Upper lobe of left lung (tissue), 6 donors: ENCODE measurements around the gene FCHO1. TPM values are rescaled to one million over a fixed set of nuclear protein-coding genes. Genes with fewer than 3 reads are reported as not detected.

Source experiments
- ATAC-seq, 2 donors: fragments of 200-7000 bp; cut with Tn5 transposase; one replicate each; pipeline ENCODE4 v1.9.1; 2022; ENCODE audit warnings: mild to moderate bottlenecking in 2 of 2, moderate library complexity in 2 of 2; ENCODE audit not compliant: low FRiP score in 2 of 2
- DNase-seq, 2 donors: peaks; one replicate each; pipeline ENCODE4 v3.0.0-alpha.2; 2019 to 2020
- H3K27ac ChIP-seq, 4 donors: fragments of 200-600 bp; sonication (generic); one replicate each; pipeline ENCODE4 v1.5.1; 2016 to 2019
- H3K27me3 ChIP-seq, 4 donors: fragments of 200-600 bp; sonication (generic); one replicate each; pipeline ENCODE4 v1.5.1; 2017 to 2019
- H3K36me3 ChIP-seq, 4 donors: fragments of 200-600 bp; sonication (generic); one replicate each; pipeline ENCODE4 v1.5.1; 2016 to 2019
- H3K4me1 ChIP-seq, 4 donors: fragments of 200-600 bp; sonication (generic); one replicate each; pipeline ENCODE4 v1.5.1; 2018 to 2019
- H3K4me3 ChIP-seq, 4 donors: fragments of 200-600 bp; sonication (generic); one replicate each; pipeline ENCODE4 v1.5.1; 2017 to 2019; ENCODE audit warnings: mild to moderate bottlenecking in 2 of 4, moderate library complexity in 1 of 4
- H3K9me3 ChIP-seq, 4 donors: fragments of 200-600 bp; sonication (generic); one replicate each; pipeline ENCODE4 v1.5.1; 2018 to 2019
- EP300 ChIP-seq, 4 donors: sonication (generic); formaldehyde crosslinking; IDR thresholded peaks; one replicate each; pipeline ENCODE4 v1.5.1; 2017; ENCODE audit warnings: antibody characterized with exemption in 4 of 4, control low read depth in 2 of 4
- POLR2A ChIP-seq, 4 donors: fragments of 450-650 bp; IDR thresholded peaks; one replicate each; pipeline ENCODE4 v1.5.1; 2016 to 2017; ENCODE audit warnings: antibody characterized with exemption in 4 of 4, mild to moderate bottlenecking in 2 of 4
- POLR2AphosphoS5 ChIP-seq, 2 donors: sonication (generic); formaldehyde crosslinking; IDR thresholded peaks; one replicate each; pipeline ENCODE4 v1.5.1; 2017; ENCODE audit warnings: antibody characterized with exemption in 2 of 2
- WGBS, 2 donors: methylation state at CpG; one replicate each; pipeline ENCODE4 v1.1.5; 2017 to 2018; 5-methylcytosine and 5-hydroxymethylcytosine counted together
- total RNA-seq, 6 donors: library from RNA; depleted of rRNA in 4 of 6; stranded (reverse); fragments of >200 nt in 4 of 6; gene quantifications; one replicate each; pipeline versions ENCODE4 v1.1.0 to v1.2.1, GENCODE V29; 2016 to 2021
- TF ChIP-seq, protein P1 (sequence below), 6 experiments: fragments of 450-650 bp in 4 of 6; fragments of 200-600 bp in 2 of 6; sonication (generic) in 2 of 6; IDR thresholded peaks; one replicate each; pipeline ENCODE4 v1.5.1; 2016 to 2019; ENCODE audit warnings: antibody characterized with exemption in 6 of 6
- donor health status: DM: no; HTN: no; CAD: no; lungs with moderate emphysema.
- donor health status: DM: no; HTN: yes; CAD: no; lungs with severe emphysema.

Gene FCHO1
- total RNA-seq, 6 donors from 2014 or later: 1.9 to 19.9 (median 8.7) TPM

GRCh38 chr19:17749912-17750317 is 1.4 kb upstream of the FCHO1 start:
- no peaks in the 10 kb centered on the region for H3K27me3 ChIP-seq
- no peaks in the 10 kb centered on the region for H3K36me3 ChIP-seq
- no peaks in the 10 kb centered on the region for H3K9me3 ChIP-seq
- H3K27ac ChIP-seq: peak overlapping the region in 1 of 4 donors; percentile 73
- DNase-seq (no peak), ATAC-seq (no peak)
- WGBS, 2 donors: 48% methylated on average over 8 of the region's 8 CpGs; no CpG with 5 or more reads in 1 of the 2 donors
- TF ChIP-seq POLR2AphosphoS5 (IDR thresholded peaks at IDR 0.05): no peak
- TF ChIP-seq EP300 (IDR thresholded peaks at IDR 0.05): no peak
- TF ChIP-seq, protein P1, sequence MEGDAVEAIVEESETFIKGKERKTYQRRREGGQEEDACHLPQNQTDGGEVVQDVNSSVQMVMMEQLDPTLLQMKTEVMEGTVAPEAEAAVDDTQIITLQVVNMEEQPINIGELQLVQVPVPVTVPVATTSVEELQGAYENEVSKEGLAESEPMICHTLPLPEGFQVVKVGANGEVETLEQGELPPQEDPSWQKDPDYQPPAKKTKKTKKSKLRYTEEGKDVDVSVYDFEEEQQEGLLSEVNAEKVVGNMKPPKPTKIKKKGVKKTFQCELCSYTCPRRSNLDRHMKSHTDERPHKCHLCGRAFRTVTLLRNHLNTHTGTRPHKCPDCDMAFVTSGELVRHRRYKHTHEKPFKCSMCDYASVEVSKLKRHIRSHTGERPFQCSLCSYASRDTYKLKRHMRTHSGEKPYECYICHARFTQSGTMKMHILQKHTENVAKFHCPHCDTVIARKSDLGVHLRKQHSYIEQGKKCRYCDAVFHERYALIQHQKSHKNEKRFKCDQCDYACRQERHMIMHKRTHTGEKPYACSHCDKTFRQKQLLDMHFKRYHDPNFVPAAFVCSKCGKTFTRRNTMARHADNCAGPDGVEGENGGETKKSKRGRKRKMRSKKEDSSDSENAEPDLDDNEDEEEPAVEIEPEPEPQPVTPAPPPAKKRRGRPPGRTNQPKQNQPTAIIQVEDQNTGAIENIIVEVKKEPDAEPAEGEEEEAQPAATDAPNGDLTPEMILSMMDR (IDR thresholded peaks at IDR 0.05): no peak
- H3K4me1 ChIP-seq: peaks cover 12 to 18% (median 15%) of the 10 kb centered on the region in 4 donors
- H3K4me3 ChIP-seq: no peak overlapping the region

DNA sequence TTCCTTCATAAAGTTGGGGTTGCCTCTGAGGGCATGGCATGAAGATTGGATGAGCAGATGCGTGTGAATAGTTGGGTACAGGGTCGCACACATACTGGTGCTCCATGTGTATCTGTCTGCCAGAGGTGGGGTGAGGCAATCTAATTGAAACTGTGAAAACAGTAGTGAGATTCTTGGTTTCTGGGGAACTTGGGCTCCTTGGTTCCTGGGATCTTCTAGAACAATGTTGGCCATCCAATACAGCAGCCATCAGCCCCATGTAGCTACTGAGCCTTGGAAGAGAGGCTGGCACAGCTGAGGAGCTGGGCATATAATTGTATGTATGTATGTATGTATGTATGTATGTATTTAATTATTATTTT is 616 bp downstream of the FCHO1 start:
- TF ChIP-seq, protein P1 (IDR thresholded peaks at IDR 0.05): no peak
- TF ChIP-seq POLR2AphosphoS5 (IDR thresholded peaks at IDR 0.05) (no peak), POLR2A (IDR thresholded peaks at IDR 0.05) (no peak), EP300 (IDR thresholded peaks at IDR 0.05) (no peak)
- Histone ChIP-seq H3K9me3 (no peaks in the 10 kb centered on the region), H3K27me3 (no peaks in the 10 kb centered on the region), H3K27ac (peak overlapping the region in 3 of 4 donors; percentile 27 to 84 (median 73)), H3K36me3 (no peaks in the 10 kb centered on the region), H3K4me1 (peaks cover 10 to 17% (median 14%) of the 10 kb centered on the region in 4 donors), H3K4me3 (peak overlapping the region in 3 of 4 donors; percentile 15 to 38 (median 36))
- 52 to 80% methylated on average over 1 to 2 of the region's 2 CpGs for WGBS, 2 donors
- ATAC-seq: no peak
- DNase-seq: no peak

DNA sequence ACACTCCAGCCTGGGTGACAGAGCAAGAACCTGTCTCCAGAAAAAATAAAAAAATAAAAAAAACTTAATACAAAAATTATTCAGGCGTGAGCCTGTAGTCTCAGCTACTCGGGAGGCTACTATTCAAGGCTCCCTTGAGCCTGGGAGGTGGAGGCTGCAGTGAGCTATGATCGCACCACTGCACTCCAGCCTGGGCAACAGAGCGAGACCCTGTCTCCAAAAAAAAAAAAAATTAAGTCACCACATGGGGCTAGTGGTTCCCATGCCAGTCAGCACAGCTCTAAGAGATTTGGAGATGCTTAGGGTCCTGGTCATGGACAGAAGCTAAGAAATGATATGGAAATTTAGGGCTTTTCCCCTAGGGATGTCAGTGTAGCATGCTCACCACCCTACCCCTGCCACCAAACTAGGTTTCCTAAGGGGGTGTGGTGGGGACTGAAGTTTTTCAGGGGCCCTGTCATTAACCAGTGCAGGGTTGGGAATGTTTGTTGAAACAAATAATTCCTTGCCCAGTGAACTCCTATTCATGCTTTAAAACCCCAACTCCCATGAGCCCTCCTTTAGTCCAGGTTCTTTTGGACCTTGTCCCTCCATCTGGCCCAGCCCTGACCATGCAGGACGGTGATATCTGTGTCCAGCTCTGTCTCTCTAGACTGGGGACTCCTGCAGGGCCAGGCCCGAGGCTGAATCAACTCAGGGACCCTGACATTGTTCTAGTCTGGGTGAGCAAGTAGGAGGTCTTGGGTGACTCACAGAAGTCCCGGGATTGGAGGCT is 1.8 kb downstream of the FCHO1 start:
- Histone ChIP-seq H3K4me1 (peaks cover 5 to 10% (median 7%) of the 10 kb centered on the region in 4 donors), H3K9me3 (no peaks in the 10 kb centered on the region), H3K4me3 (no peak overlapping the region), H3K36me3 (no peaks in the 10 kb centered on the region), H3K27ac (no peak overlapping the region), H3K27me3 (no peaks in the 10 kb centered on the region)
- 84 to 93% methylated on average over 7 of the region's 7 CpGs for whole genome bisulfite sequencing, 2 donors
- no peak for TF ChIP-seq EP300 (IDR thresholded peaks at IDR 0.05)
- TF ChIP-seq, protein P1 (IDR thresholded peaks at IDR 0.05): no peak
- no peak for TF ChIP-seq POLR2AphosphoS5 (IDR thresholded peaks at IDR 0.05)
- TF ChIP-seq POLR2A (IDR thresholded peaks at IDR 0.05): no peak
- no peak for DNase-seq
- no peak for ATAC-seq

GRCh38 chr19:17753976-17754375 is 2.7 kb downstream of the FCHO1 start:
- TF ChIP-seq POLR2AphosphoS5 (IDR thresholded peaks at IDR 0.05) (no peak), POLR2A (IDR thresholded peaks at IDR 0.05) (no peak), EP300 (IDR thresholded peaks at IDR 0.05) (no peak)
- TF ChIP-seq, protein P1 (IDR thresholded peaks at IDR 0.05): no peak
- Histone ChIP-seq H3K27ac (no peak overlapping the region), H3K4me1 (peaks cover 3 to 6% (median 5%) of the 10 kb centered on the region in 4 donors), H3K4me3 (no peak overlapping the region), H3K9me3 (no peaks in the 10 kb centered on the region), H3K36me3 (no peaks in the 10 kb centered on the region), H3K27me3 (no peaks in the 10 kb centered on the region)
- ATAC-seq (no peak), DNase-seq (no peak)
- 71 to 100% methylated on average over 1 to 9 of the region's 9 CpGs for WGBS, 2 donors
